HG02884 (cell line): ENCODE results near the gene FLAD1.
A peak's percentile ranks its signal among the peaks of the same experiment; 100 is the strongest.
"Not testable (repeated sequence)": the region's sequence is repeated elsewhere in the genome, so short reads cannot be mapped to it uniquely, and the experiment has no call there.

Experiments
- ATAC-seq: cut with Tn5 transposase; IDR thresholded peaks from one replicate; pipeline ENCODE4 v1.9.1; 2021; ENCODE audit warnings: mild to moderate bottlenecking, moderate library complexity; ENCODE audit not compliant: unreplicated experiment

FLAD1 gene

GRCh38 chr1:154988058-154988954, 5.2 kb downstream of the FLAD1 start:
- ATAC-seq, result no peak

- ATAC-seq, result no peak
These were observed 6.2 kb downstream of the FLAD1 start for GRCh38 chr1:154989195-154989860.

DNA sequence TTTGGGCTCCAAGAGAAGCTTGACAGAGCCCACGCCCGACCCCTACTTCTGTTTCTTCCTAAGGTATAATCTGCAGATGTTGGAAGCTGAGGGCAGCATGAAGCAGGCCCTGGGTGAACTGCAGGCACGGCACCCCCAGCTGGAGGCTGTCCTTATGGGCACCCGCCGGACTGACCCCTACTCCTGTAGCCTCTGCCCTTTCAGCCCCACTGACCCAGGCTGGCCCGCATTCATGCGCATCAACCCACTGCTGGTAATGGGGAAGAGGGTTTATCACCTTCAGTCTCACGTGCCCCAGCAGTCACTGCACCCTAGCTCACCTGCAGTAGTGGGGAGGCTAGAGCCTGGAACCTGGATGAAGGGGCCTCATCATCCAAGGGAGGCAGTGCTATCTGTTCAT, 7.1 kb downstream of the FLAD1 start:
- no peak for ATAC-seq

DNA sequence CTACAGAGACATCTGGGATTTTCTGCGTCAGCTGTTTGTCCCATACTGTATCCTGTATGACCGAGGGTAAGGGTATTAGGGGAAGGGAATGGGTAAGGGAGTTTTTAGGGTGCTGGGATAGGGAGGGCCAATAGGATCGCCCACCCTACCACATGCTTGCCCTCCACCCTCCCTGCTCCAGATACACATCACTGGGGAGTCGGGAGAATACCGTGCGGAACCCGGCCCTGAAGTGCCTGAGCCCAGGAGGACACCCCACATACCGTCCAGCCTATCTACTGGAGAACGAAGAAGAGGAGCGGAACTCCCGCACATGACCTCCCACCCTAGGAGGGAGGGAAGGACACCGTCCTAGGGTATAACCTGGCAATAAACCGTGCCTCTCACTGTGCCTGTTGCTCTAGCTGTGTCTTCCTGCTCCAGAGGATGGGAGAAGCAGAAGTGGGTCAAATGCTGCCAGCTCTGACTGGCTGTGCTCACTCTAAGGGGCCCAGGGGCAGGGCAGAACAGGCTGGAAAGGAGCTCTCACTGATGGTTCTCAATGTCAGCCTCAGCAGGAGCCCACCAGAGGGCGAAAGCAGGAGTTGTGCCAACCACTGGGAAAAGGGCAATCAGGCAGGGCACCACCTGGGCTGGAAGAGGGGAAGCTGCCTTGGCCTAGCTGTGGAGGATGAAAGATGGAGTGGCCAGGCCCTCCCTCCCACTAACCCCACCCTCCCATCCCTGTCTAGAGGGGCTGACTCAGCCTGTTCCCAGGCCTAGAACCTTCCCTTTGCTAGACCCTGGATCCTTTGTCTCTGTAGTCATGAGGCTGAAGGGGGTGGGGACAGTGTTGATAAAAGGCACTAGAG, 9.8 kb downstream of the FLAD1 start:
- ATAC-seq, result no peak

GRCh38 chr1:154993572-154994268, 10.6 kb downstream of the FLAD1 start, which contains the start of gene LENEP:
Gene LENEP (plus strand): TSS chr1:154993586. CDS start chr1:154993608, 22 bp downstream.
- no peak for ATAC-seq

DNA sequence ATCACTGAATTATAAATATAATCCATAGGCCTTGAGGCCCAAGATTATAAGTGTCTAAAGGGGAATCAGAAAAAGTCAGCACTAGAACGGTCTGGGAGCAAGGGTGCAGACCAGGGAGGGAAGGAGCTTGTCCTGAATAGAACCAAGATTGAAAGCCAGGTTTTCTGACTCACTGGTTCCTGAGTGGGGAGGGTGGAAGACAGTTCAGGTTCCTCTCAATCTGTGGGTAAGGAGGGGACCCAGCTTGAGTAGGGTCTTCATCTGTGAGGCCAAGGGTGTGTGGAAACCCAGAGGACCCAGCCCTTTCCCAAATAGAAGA, 11.1 kb downstream of the FLAD1 start:
- ATAC-seq, result no peak

- no peak for ATAC-seq
These were observed 11.4 kb downstream of the FLAD1 start for GRCh38 chr1:154994591-154994990.

DNA sequence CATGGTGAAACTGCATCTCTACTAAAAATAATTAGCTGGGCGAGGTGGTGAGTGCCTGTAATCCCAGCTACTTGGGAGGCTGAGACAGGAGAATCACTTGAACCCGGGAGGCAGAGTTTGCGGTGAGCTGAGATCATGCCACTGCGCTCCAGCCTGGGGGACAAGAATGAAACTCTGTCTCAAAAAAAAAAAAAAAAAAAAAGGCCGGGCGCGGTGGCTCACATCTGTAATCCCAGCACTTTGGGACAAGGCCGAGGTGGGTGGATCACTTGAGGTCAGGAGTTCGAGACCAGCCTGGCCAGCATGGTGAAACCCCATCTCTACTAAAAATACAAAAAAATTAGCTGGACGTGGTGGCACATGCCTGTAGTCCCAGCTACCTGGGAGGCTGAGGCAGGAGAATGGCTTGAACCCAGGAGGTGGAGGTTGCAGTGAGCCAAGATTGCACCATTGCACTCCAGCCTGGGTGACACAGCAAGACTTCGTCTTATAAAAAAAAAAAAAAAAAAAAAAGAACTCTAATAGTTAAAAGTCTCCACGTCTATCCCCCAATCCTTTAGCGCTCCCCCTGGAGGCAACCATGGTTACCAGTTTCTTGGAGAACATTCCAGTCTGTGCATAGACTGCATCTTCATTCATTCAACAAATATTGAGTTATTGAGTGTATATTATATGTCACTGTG, 12.3 kb downstream of the FLAD1 start:
- ATAC-seq, result not testable (repeated sequence)

DNA sequence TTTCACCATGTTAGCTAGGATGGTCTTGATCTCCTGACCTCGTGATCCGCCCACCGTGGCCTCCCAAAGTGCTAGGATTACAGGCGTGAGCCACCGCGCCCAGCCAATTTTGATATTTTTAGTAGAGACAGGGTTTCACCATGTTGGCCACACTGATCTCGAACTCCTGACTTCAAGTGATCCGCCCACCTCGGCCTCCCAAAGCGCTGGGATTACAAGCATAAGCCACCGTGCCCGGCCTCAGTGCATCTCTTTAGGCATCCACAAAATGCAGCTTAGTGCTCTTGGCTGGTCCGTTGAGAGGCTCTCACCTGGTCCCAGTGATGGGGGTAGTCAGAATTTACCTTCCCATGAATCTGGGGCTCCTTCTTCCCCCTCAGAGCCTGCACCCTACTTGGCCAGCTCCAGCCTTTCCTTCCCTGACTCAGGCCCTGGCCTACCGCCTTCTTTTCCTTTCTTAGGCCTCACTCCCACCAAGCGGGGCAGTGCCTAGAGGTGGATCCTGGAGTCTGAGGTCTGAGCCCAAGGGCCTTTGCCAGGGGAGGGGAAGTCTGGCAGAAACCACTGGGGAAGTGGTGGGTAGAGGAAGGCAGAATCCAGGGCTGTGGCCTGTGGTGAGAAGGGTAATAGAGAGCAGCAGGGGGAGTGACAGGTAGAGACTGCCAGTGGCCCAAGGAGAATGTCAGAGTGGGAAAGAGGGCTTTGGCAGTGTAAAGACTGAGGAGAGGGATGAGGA, 14.0 kb downstream of the FLAD1 start:
- no peak for ATAC-seq

GRCh38 chr1:154998201-154998780, 15.1 kb downstream of the FLAD1 start:
- no peak for ATAC-seq

DNA sequence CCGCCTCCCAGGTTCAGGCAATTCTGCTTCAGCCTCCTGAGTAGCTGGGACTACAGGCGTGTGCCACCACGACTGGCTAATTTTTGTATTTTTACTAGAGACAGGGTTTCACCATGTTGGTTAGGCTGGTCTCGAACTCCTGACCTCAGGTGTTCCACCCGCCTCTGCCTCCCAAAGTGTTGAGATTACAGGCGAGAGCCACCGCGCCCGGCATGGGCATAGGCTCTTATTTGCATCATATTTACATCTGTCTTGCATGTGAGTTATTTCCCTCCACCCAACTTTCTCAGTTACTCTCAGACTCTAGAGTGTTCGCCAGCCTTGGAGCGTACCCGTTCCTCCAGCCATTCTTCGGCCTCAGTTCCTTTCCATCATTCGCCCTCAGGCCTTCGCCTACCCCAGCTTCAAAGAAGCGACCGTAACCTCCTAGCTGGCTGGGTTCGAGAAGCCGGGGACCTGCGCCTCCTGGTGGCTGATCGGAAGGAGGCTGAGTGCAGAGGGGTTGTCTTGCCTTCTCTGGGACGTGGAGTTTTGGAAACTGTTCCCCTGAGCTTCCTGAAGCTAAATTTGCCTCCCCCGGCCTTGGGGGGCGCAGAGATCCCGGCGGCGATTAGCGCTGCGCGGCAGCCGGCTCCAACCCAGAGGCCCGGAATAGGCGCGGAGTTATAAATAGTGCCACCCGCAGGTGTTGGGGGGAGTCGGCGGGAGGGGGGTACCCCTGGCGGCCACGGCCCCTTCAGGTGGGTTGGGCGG, 15.8 kb downstream of the FLAD1 start:
- no peak for ATAC-seq

- ATAC-seq, result no peak
These were observed 16.6 kb downstream of the FLAD1 start for GRCh38 chr1:154999571-155000410.

GRCh38 chr1:155000411-155000725, 17.2 kb downstream of the FLAD1 start:
- no peak for ATAC-seq

DNA sequence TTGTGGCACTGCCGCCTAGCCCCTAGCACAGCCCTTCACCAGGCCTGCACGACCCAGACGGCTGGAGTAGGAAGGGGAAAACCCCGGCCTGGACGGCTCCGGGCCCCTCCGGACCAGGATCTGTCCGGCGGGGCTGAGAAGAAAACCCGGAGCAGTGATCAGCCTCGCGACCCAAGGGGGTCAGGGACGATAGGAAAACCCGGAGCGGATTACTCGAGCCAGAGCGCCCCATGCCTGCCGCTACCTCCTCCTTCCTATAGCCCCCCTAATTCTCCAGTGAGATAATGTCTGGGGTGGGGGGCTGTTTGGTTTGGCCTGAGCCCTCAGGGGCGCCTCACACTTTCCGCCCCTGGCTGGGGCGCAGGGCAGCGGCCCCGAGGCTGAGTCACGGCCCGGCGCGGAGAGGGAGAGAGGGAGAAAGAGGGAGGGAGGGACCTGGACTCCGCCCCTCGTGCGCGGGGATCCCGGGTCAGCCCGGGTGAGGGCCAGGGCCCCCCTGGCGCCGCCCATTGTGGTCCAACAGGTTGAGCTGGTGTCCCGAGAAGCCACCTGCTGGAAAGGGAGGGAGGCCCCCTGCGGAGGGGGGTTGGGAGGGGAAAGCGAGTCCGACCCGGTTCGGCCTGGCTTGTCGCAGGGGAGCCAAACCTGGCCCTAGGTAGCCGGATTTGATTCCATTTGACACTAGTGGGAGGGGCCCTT, 17.7 kb downstream of the FLAD1 start:
- ATAC-seq, result peak; percentile 33

DNA sequence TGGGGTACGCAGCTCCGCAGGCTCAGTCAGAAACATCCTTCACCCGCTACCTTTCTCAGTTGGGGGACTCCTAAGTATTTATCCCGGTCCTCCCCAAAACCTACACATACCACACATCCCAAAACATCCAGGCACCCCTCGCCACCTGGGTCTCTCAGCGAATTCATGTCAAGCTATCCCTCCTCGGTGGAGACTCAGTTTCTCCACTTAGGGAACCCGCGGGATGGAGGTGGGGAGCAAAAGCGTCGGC, 18.2 kb downstream of the FLAD1 start:
- ATAC-seq, result no peak

DNA sequence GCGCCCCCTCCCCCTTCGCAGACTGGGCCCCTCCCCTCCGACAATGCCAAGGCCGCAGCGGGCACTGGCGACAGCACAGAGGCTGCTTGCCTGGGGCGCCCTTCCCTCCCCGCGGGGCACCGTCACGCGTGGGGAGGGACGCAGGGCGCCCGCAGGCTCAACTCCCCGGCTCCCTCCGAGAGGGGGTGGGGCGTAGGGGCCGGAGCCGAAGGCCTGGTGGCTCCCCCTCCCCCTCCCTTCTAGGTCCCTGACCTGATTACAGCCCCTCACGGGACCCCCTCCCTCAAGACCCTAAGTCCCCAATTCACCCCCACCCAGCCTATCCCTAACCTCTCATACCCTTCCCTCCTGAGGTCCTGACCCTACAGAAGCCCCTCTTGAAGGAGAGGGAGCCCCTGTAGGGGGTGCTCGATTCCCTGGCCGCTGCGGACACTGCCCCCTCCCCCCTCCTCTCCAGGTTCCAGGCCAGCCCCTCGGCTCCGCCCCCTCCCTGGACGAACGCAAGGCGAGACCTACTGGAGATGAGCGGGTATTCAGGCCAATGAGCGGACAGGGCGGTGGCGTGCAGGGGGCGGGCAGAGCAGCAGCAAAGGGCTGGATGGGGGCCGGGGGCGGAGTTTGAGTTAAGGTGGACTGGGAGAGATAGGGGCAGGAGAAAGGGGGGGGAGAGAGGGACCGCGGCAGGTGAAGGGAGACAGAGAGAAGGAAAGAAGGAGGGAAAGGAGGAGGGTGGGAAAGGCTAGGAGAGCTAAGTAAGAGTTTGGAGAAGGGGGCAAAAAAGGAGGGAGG, 18.7 kb downstream of the FLAD1 start:
- no peak for ATAC-seq
